ENCODE data around the gene C11orf68.

Gene C11orf68

DNA sequence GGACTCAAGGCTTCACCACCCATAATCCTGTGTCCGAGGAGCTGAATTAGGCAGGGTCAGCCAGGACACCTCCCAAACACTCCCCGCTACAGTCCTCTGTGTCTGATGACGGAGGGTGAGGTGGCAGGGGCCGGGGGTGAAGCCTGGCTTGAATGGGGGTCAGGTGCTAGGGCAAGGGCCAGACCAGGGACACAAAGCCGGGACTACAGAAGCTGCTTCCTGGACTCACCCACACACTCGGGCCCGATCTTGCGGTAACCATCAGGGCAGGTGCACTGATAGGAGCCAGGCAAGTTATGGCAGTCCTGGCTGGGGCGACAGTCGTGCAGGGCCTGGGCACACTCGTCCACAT, 48.6 kb downstream of the C11orf68 start:
- no peak for DNase-seq

DNA sequence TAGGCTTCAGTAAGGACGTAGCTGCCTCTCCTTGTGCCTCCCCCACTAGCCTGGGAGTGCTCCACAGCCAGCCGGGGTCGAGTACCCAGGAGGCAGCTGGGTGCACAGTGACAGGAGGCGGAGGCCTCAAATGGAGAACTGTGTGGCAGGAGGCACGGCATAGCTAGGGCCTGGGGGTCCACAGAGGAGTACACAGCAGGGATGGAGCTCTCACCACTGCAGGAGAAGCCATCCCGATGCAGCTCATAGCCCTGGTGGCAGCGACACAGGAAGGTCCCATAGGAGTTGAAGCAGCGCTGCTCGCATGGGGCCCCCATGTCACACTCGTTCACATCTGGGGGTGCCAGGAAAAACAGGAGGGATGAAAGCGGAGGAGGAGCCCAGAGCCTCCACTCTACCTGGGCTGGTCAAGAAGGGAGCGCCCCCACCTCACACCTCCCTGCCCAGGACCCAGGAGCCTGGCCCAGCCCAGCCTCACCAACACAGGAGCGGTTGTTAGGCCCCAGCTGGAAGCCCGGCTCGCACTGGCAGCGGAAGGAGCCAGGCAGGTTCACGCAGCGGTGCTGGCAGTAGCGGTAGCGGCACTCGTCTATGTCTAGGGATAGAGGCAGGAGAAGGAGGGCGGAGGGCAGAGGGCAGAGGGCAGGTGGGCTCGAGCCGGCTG, 49.1 kb downstream of the C11orf68 start:
- no peak for DNase-seq

DNA sequence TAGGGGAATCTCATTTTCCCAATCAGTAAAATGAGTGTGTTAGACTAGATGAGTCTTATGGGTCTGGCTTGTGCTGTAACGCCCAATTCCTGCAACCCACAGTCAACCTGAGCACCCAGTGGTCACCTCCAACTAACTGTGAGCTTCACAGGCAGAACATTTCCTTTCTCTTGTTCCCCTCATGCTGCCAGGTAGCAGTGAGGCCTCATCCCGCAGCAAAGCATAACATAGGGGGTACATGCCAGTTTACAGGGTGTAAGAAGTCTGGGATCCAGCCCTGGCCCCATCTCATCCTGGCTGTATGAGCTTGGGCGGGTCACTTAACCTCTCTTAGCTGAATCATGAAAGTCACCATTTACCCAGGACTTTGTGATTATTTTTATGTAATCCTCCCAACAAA, 50.0 kb downstream of the C11orf68 start:
- DNase-seq = no peak

DNA sequence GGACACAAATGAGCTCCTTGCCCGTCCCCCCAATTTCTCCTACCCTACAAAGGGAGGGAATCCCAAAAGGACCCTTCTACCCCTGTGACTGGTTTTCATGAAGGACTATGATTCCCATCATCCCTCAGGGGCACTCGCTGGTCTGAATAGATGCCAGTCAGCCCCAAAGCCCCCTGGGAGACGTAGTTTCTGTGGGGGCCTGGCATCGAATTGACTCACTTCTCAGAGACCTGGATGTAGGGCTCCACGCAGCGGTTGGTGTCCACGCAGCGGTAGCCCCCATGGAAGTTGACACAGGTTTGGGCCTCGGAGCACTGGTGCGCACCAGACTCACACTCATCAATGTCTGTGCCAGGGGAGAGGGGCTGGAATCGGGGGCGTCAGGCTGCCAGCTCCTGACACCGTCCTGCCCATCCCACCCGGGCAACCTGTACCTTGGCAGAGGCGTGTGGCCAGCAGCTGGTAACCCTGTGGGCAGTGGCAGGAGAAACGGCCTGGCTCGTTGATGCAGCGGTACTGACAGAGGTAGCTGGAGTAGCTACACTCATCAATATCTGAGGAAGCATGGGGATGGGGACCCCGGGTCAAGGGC, 50.7 kb downstream of the C11orf68 start:
- no peak for DNase-seq

DNA sequence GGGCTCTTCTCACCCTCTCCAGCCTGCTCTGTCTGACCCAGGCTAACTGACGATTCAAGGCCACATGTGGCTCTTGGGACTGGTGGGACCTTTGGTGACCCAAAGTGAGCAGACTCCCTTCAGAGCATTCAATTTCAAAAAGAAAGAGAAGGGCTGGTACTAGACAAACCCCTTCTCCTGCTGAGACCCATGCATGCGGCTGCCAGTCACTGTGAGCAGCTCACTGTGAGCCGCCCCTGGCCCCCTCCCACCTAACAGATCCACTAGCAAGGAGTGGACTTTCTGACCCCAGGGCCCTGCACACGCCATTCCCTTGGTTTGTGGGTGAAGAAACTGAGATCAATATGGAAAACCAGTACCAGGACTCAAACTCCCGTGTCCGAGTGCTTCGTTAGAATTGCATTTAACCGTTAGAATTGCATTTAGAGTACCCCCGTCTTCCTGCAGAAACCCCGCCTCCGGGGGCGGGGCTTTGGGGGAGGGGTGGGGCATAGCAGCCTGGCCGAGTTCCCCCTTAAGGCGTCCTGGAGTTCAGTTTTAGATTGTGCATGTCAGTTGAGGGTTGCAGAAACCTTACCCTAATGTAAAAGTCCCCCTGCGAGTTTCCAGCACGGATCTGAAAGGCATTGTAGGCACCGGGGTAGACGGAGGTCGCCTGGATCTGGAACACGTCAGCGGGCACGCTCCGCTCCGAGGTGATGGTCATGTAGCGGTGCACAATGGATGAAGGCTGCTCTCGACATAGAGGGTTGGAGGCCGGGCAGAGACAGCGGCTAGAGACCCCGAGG, 51.4 kb downstream of the C11orf68 start:
- DNase-seq = peak; percentile 45

All from stimulated activated CD4-positive, alpha-beta T cell treated with anti-CD3 and anti-CD28 coated beads, Interleukin-15, amount 100 ng/mL, for 24 hours (primary cell).